CD4-positive, alpha-beta T cell (primary cell): ENCODE results near the gene SLC16A1. TPM values are rescaled to one million over a fixed set of nuclear protein-coding genes. Genes with fewer than 3 reads are reported as not detected.

Source experiments
- ATAC-seq: fragments of 200-7000 bp; cut with Tn5 transposase; one replicate; pipeline ENCODE4 v1.10.0; 2022; ENCODE audit warnings: mild to moderate bottlenecking; ENCODE audit not compliant: poor library complexity
- CTCF ChIA-PET: fragments of 350-600 bp; sonication (Branson Sonifier 250); formaldehyde crosslinking; loops from one replicate; lab custom pipeline; 2021; ENCODE audit warnings: antibody characterized with exemption, inconsistent platforms; lab: Charles Lee
- POLR2A ChIA-PET: fragments of 350-600 bp; sonication (Branson Sonifier 250); formaldehyde crosslinking; loops from one replicate; lab custom pipeline; 2021; ENCODE audit warnings: antibody characterized with exemption, inconsistent platforms; lab: Charles Lee
- DNase-seq, 14 experiments: peaks; one replicate each; pipeline ENCODE4 v3.0.0-alpha.2; 2013 to 2020; ENCODE audit warnings: mixed read lengths in 2 of 14
- H3K27ac ChIP-seq, 2 donors: one replicate each; pipeline versions ENCODE4 v1.5.1 to v1.7.0; 2013; ENCODE audit warnings: low read length in 2 of 2, low read depth in 1 of 2, mild to moderate bottlenecking in 1 of 2
- H3K27me3 ChIP-seq, 2 experiments: 1 replicate in 1 of 2; 2 replicates in 1 of 2; pipeline versions ENCODE4 v1.6.1 to v1.7.0; 2013; ENCODE audit warnings: low read length in 2 of 2, control low read depth in 1 of 2, mild to moderate bottlenecking in 1 of 2, moderate library complexity in 1 of 2; ENCODE audit not compliant: insufficient read depth in 2 of 2, control insufficient read depth in 1 of 2
- H3K36me3 ChIP-seq: one replicate; pipeline ENCODE4 v1.6.1; 2013; ENCODE audit warnings: low read length, control low read depth; ENCODE audit not compliant: insufficient read depth
- H3K4me1 ChIP-seq: one replicate; pipeline ENCODE4 v1.6.1; 2013; ENCODE audit warnings: low read length, control low read depth; ENCODE audit not compliant: insufficient read depth
- H3K4me3 ChIP-seq: one replicate; pipeline ENCODE4 v1.5.1; 2013; ENCODE audit warnings: mild to moderate bottlenecking, low read length, moderate library complexity
- H3K9me3 ChIP-seq, 2 experiments: 1 replicate in 1 of 2; 2 replicates in 1 of 2; pipeline versions ENCODE4 v1.6.1 to v1.7.0; 2013; ENCODE audit warnings: low read length in 2 of 2, mild to moderate bottlenecking in 2 of 2, control low read depth in 1 of 2, moderate library complexity in 1 of 2; ENCODE audit not compliant: control insufficient read depth in 1 of 2, insufficient read depth in 1 of 2
- H3K27ac Mint-ChIP-seq: one replicate; pipeline ENCODE4 v1.8.0; 2020; ENCODE audit warnings: mixed read lengths
- H3K27me3 Mint-ChIP-seq: one replicate; pipeline ENCODE4 v1.8.0; 2021; ENCODE audit warnings: mixed read lengths
- H3K36me3 Mint-ChIP-seq: one replicate; pipeline ENCODE4 v1.8.0; 2021; ENCODE audit warnings: low read depth, mixed read lengths
- H3K4me1 Mint-ChIP-seq: one replicate; pipeline ENCODE4 v1.8.0; 2021; ENCODE audit warnings: low read depth, mixed read lengths
- H3K4me3 Mint-ChIP-seq: one replicate; pipeline ENCODE4 v1.8.0; 2020; ENCODE audit warnings: mild to moderate bottlenecking, mixed read lengths
- H3K9me3 Mint-ChIP-seq: one replicate; pipeline ENCODE4 v1.8.0; 2020; ENCODE audit warnings: mixed read lengths
- intact Hi-C, 2 experiments: fragments of 100-400 bp; cut with DNase I in 1 of 2; cut with micrococcal nuclease in 1 of 2; formaldehyde crosslinking; loops; one replicate each; pipeline versions ENCODE4 v1.15.1 to v1.9.0; 2023 to 2025; cut with DNase I, micrococcal nuclease
- total RNA-seq, 174 experiments: library from RNA in 2 of 174; stranded (reverse) in 2 of 174; gene quantifications; one replicate each; pipeline ENCODE4 v1.2.3 and lab custom pipeline; 2021 to 2026
- TF ChIP-seq, protein P1 (sequence below): fragments of 200-600 bp; IDR thresholded peaks from one replicate; pipeline ENCODE4 v1.8.0; 2022; ENCODE audit warnings: antibody characterized with exemption, mild to moderate bottlenecking

The SLC16A1 gene
- total RNA-seq, 2 experiments from 2014 or later = 22.9 to 26.6 TPM

- Mint-ChIP-seq H3K27me3 (no peaks in the 10 kb centered on the region), H3K4me3 (no peak overlapping the region), H3K4me1 (peaks cover 5% of the 10 kb centered on the region), H3K9me3 (no peaks in the 10 kb centered on the region), H3K36me3 (no peaks in the 10 kb centered on the region), H3K27ac (no peak overlapping the region)
- ChIA-PET POLR2A (interaction anchor here (0.6 kb wide), 1 partner anchor 17 kb away, joined by 3 read pairs; no protein-coding TSS in a partner anchor), CTCF (no interaction called here)
- Histone ChIP-seq H3K9me3 (no peaks in the 10 kb centered on the region), H3K4me1 (peaks cover 3% of the 10 kb centered on the region), H3K27ac (no peak overlapping the region), H3K36me3 (no peaks in the 10 kb centered on the region), H3K27me3 (no peaks in the 10 kb centered on the region), H3K4me3 (no peak overlapping the region)
- ATAC-seq = no peak
- no peak for DNase-seq
- TF ChIP-seq, protein P1, sequence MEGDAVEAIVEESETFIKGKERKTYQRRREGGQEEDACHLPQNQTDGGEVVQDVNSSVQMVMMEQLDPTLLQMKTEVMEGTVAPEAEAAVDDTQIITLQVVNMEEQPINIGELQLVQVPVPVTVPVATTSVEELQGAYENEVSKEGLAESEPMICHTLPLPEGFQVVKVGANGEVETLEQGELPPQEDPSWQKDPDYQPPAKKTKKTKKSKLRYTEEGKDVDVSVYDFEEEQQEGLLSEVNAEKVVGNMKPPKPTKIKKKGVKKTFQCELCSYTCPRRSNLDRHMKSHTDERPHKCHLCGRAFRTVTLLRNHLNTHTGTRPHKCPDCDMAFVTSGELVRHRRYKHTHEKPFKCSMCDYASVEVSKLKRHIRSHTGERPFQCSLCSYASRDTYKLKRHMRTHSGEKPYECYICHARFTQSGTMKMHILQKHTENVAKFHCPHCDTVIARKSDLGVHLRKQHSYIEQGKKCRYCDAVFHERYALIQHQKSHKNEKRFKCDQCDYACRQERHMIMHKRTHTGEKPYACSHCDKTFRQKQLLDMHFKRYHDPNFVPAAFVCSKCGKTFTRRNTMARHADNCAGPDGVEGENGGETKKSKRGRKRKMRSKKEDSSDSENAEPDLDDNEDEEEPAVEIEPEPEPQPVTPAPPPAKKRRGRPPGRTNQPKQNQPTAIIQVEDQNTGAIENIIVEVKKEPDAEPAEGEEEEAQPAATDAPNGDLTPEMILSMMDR = no peak
- intact Hi-C loops = no loop called here
Observed at GRCh38 chr1:112862753-112863426, 93.1 kb downstream of the SLC16A1 start.

Other genes with a start within 250 kb of the SLC16A1 start
- 10 to 100 TPM; 11.9 to 12.7 TPM for gene RHOC, start 249.1 kb downstream of the SLC16A1 start, total RNA-seq
- under 1 TPM; 0.39 to 0.49 TPM for gene PPM1J, start 240.9 kb downstream of the SLC16A1 start, total RNA-seq
- gene LRIG2, start 117.0 kb upstream of the SLC16A1 start, total RNA-seq = 10 to 100 TPM; 12.9 to 15.8 TPM